Neural cell (in vitro differentiated cells): ENCODE data around the gene ANAPC10. TPM values are rescaled to one million over a fixed set of nuclear protein-coding genes. Genes with fewer than 3 reads are reported as not detected.

ENCODE experiments used
- H2AFZ ChIP-seq: fragments of 200-600, 300-800 bp; sonication (generic), shearing (Covaris generic); 2 replicates; pipeline ENCODE4 v1.6.0; 2014; ENCODE audit warnings: low read depth, mild to moderate bottlenecking, antibody characterized with exemption, low read length, moderate library complexity
- H3F3A ChIP-seq: fragments of 200-600 bp; shearing (Covaris generic); 2 replicates; pipeline ENCODE4 v1.6.1; 2016; ENCODE audit warnings: mild to moderate bottlenecking, moderate library complexity, mixed read lengths, antibody characterized with exemption, low read length; ENCODE audit not compliant: insufficient read depth, poor library complexity, severe bottlenecking
- H3K27ac ChIP-seq: fragments of 200-600, 300-800 bp; sonication (generic), shearing (Covaris generic); 2 replicates; pipeline ENCODE4 v1.5.1; 2014; ENCODE audit warnings: mild to moderate bottlenecking, low read length, moderate library complexity
- H3K27me3 ChIP-seq: fragments of 300-800, 200-600 bp; sonication (generic), shearing (Covaris generic); 2 replicates; pipeline ENCODE4 v1.6.0; 2014; ENCODE audit warnings: mild to moderate bottlenecking, low read depth, low read length, moderate library complexity; ENCODE audit not compliant: insufficient read depth
- H3K36me3 ChIP-seq: fragments of 300-800, 200-600 bp; sonication (generic), shearing (Covaris generic); 2 replicates; pipeline ENCODE4 v1.5.1; 2014; ENCODE audit warnings: mild to moderate bottlenecking, antibody characterized with exemption, low read length, moderate library complexity; ENCODE audit not compliant: insufficient read depth
- H3K4me2 ChIP-seq: fragments of 300-800, 200-600 bp; sonication (generic), shearing (Covaris generic); 2 replicates; pipeline ENCODE4 v1.6.0; 2014; ENCODE audit warnings: mild to moderate bottlenecking, low read length
- H3K4me3 ChIP-seq: fragments of 300-800, 200-600 bp; sonication (generic), shearing (Covaris generic); 2 replicates; pipeline ENCODE4 v1.5.1; 2014; ENCODE audit warnings: mild to moderate bottlenecking, low read length, moderate library complexity
- H3K79me2 ChIP-seq: fragments of 200-600 bp; shearing (Covaris generic); replicated peaks from 2 replicates; pipeline ENCODE4 v1.6.0; 2014; ENCODE audit warnings: mild to moderate bottlenecking, low read length, moderate library complexity; ENCODE audit not compliant: insufficient read depth
- H3K9ac ChIP-seq: fragments of 300-800, 200-600 bp; sonication (generic), shearing (Covaris generic); 2 replicates; pipeline ENCODE4 v1.6.1; 2016; ENCODE audit warnings: mild to moderate bottlenecking, low read length, mixed read lengths
- H3K9me2 ChIP-seq: fragments of 200-600 bp; shearing (Covaris generic); 2 replicates; pipeline ENCODE4 v1.6.1; 2016; ENCODE audit warnings: mild to moderate bottlenecking, low read length, mixed read lengths; ENCODE audit not compliant: insufficient read depth
- H3K9me3 ChIP-seq: fragments of 200-600, 300-800 bp; sonication (generic), shearing (Covaris generic); 2 replicates; pipeline ENCODE4 v1.6.1; 2016; ENCODE audit warnings: mild to moderate bottlenecking, mixed run types, low read length, moderate library complexity, mixed read lengths
- H4K20me1 ChIP-seq: fragments of 200-600 bp; shearing (Covaris generic); 2 replicates; pipeline ENCODE4 v1.6.1; 2016; ENCODE audit warnings: mild to moderate bottlenecking, mixed run types; ENCODE audit not compliant: insufficient read depth
- EP300 ChIP-seq: fragments of 450-650 bp; conservative IDR thresholded peaks from 2 replicates; pipeline ENCODE4 v1.6.1; 2014; ENCODE audit warnings: antibody characterized with exemption, mild to moderate bottlenecking, moderate library complexity; ENCODE audit not compliant: poor library complexity, severe bottlenecking
- EZH2 ChIP-seq: fragments of 200-600, 300-800 bp; shearing (Covaris generic), sonication (generic); IDR thresholded peaks from 2 replicates; pipeline ENCODE4 v1.6.1; 2014; ENCODE audit warnings: antibody characterized with exemption, low read length, borderline replicate concordance, mild to moderate bottlenecking; ENCODE audit not compliant: insufficient read depth, poor library complexity, severe bottlenecking
- MXI1 ChIP-seq: fragments of 450-650 bp; conservative IDR thresholded peaks from 2 replicates; pipeline ENCODE4 v1.6.1; 2014; ENCODE audit warnings: antibody characterized with exemption, mild to moderate bottlenecking; ENCODE audit not compliant: poor library complexity, severe bottlenecking
- POLR2AphosphoS5 ChIP-seq: IDR thresholded peaks from 2 replicates; pipeline ENCODE4 v1.6.1; 2012
- RAD21 ChIP-seq: fragments of 450-650 bp; conservative IDR thresholded peaks from 2 replicates; pipeline ENCODE4 v1.6.1; 2014; ENCODE audit warnings: antibody characterized with exemption, mild to moderate bottlenecking, moderate library complexity
- SMC3 ChIP-seq: fragments of 450-650 bp; conservative IDR thresholded peaks from 2 replicates; pipeline ENCODE4 v1.6.1; 2014; ENCODE audit warnings: antibody characterized with exemption, mild to moderate bottlenecking, moderate library complexity; ENCODE audit not compliant: poor library complexity
- TAF1 ChIP-seq: IDR thresholded peaks from 2 replicates; pipeline ENCODE4 v1.6.1; 2012; ENCODE audit warnings: low read depth
- polyA plus RNA-seq: library from polyadenylated mRNA; depleted of rRNA; stranded (reverse); fragments of >200 nt; gene quantifications from 2 replicates; pipeline ENCODE4 v1.2.3, GENCODE V29; 2014
- TF ChIP-seq, protein P1 (sequence below): fragments of 450-650 bp; IDR thresholded peaks from 2 replicates; pipeline ENCODE4 v1.5.1; 2014; ENCODE audit warnings: antibody characterized with exemption, mild to moderate bottlenecking, moderate library complexity; ENCODE audit not compliant: poor library complexity, severe bottlenecking
- TF ChIP-seq, protein P2 (sequence below): IDR thresholded peaks from 2 replicates; pipeline ENCODE4 v1.6.1; 2012; ENCODE audit warnings: borderline replicate concordance

Gene ANAPC10
- polyA plus RNA-seq, 1 donor from 2014 or later, result 37.7 TPM

DNA sequence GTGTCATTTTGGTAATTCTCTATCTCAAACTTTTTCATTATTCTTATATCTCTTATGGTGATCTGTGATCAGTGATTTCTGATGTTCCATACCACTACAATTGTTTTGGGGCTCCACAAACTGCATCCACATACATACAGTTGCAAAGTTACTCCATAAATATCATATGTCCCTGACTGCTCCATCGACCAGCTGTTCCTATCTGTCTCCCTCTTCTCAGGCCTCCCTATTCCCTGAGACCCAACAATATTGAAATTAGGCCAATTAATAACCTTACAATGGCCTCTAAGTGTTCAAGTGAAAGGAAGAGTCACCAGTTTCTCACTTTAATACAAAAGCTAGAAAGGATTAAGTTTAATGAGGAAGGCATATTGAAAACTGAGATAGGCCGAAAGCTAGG is 108.7 kb downstream of the ANAPC10 start:
- H3K9me3 ChIP-seq, result no peaks in the 10 kb centered on the region
- H3K27me3 ChIP-seq, result no peaks in the 10 kb centered on the region
- H3F3A ChIP-seq, result no peaks in the 10 kb centered on the region
- H3K9me2 ChIP-seq, result no peaks in the 10 kb centered on the region
- no peak overlapping the region for H3K9ac ChIP-seq
- H4K20me1 ChIP-seq, result no peaks in the 10 kb centered on the region
- H3K36me3 ChIP-seq, result no peaks in the 10 kb centered on the region
- TF ChIP-seq POLR2AphosphoS5, result no peak
- no peak for TF ChIP-seq SMC3
- no peak for TF ChIP-seq EP300
- TF ChIP-seq RAD21, result no peak
- TF ChIP-seq MXI1, result no peak
- no peak for TF ChIP-seq TAF1
- TF ChIP-seq, protein P1, sequence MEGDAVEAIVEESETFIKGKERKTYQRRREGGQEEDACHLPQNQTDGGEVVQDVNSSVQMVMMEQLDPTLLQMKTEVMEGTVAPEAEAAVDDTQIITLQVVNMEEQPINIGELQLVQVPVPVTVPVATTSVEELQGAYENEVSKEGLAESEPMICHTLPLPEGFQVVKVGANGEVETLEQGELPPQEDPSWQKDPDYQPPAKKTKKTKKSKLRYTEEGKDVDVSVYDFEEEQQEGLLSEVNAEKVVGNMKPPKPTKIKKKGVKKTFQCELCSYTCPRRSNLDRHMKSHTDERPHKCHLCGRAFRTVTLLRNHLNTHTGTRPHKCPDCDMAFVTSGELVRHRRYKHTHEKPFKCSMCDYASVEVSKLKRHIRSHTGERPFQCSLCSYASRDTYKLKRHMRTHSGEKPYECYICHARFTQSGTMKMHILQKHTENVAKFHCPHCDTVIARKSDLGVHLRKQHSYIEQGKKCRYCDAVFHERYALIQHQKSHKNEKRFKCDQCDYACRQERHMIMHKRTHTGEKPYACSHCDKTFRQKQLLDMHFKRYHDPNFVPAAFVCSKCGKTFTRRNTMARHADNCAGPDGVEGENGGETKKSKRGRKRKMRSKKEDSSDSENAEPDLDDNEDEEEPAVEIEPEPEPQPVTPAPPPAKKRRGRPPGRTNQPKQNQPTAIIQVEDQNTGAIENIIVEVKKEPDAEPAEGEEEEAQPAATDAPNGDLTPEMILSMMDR, result no peak
- no peak for TF ChIP-seq EZH2
- TF ChIP-seq, protein P2, sequence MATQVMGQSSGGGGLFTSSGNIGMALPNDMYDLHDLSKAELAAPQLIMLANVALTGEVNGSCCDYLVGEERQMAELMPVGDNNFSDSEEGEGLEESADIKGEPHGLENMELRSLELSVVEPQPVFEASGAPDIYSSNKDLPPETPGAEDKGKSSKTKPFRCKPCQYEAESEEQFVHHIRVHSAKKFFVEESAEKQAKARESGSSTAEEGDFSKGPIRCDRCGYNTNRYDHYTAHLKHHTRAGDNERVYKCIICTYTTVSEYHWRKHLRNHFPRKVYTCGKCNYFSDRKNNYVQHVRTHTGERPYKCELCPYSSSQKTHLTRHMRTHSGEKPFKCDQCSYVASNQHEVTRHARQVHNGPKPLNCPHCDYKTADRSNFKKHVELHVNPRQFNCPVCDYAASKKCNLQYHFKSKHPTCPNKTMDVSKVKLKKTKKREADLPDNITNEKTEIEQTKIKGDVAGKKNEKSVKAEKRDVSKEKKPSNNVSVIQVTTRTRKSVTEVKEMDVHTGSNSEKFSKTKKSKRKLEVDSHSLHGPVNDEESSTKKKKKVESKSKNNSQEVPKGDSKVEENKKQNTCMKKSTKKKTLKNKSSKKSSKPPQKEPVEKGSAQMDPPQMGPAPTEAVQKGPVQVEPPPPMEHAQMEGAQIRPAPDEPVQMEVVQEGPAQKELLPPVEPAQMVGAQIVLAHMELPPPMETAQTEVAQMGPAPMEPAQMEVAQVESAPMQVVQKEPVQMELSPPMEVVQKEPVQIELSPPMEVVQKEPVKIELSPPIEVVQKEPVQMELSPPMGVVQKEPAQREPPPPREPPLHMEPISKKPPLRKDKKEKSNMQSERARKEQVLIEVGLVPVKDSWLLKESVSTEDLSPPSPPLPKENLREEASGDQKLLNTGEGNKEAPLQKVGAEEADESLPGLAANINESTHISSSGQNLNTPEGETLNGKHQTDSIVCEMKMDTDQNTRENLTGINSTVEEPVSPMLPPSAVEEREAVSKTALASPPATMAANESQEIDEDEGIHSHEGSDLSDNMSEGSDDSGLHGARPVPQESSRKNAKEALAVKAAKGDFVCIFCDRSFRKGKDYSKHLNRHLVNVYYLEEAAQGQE, result no peak
- no peak overlapping the region for H3K27ac ChIP-seq
- H2AFZ ChIP-seq, result no peak overlapping the region
- no peak overlapping the region for H3K4me3 ChIP-seq
- H3K4me2 ChIP-seq, result no peak overlapping the region
- H3K79me2 ChIP-seq, result no peaks in the 10 kb centered on the region

DNA sequence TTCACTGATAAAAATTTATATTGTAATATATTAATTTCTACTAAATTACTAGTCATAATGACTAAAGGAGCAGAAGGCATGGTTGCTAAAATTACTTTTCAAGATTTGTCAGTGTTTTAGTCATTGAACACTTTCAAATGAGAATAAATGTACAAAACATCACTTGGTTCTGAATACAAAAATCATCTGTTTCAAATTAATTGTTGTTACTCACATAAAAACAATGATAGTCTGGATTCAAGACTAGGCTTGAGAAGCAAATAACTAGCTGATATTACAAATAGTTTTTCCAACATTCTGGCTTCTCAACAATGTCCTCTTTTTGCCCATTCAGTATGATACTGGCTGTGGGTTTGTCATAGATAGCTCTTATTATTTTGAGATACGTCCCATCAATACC is 112.5 kb downstream of the ANAPC10 start:
- H3K79me2 ChIP-seq, result no peaks in the 10 kb centered on the region
- no peak overlapping the region for H2AFZ ChIP-seq
- H3K36me3 ChIP-seq, result no peaks in the 10 kb centered on the region
- H3K9me3 ChIP-seq, result no peaks in the 10 kb centered on the region
- no peak overlapping the region for H3K4me2 ChIP-seq
- no peak overlapping the region for H3K9ac ChIP-seq
- H3K27ac ChIP-seq, result no peak overlapping the region
- TF ChIP-seq RAD21, result no peak
- TF ChIP-seq, protein P2, result no peak
- no peak for TF ChIP-seq MXI1
- TF ChIP-seq EZH2, result no peak
- TF ChIP-seq POLR2AphosphoS5, result no peak
- TF ChIP-seq EP300, result no peak
- no peak for TF ChIP-seq SMC3
- TF ChIP-seq, protein P1, result no peak
- TF ChIP-seq TAF1, result no peak
- H3K27me3 ChIP-seq, result no peaks in the 10 kb centered on the region
- no peaks in the 10 kb centered on the region for H4K20me1 ChIP-seq
- no peaks in the 10 kb centered on the region for H3F3A ChIP-seq
- no peaks in the 10 kb centered on the region for H3K9me2 ChIP-seq
- no peak overlapping the region for H3K4me3 ChIP-seq
